HG03439 (cell line): ENCODE results near the gene SETD7.

ENCODE experiments used
- ATAC-seq: cut with Tn5 transposase; IDR thresholded peaks from one replicate; pipeline ENCODE4 v1.9.1; 2021; ENCODE audit warnings: mild to moderate bottlenecking, moderate library complexity; ENCODE audit not compliant: unreplicated experiment

SETD7 gene

GRCh38 chr4:139514382-139515059, 41.5 kb downstream of the SETD7 start:
- no peak for ATAC-seq

GRCh38 chr4:139511320-139511719, 44.7 kb downstream of the SETD7 start:
- no peak for ATAC-seq

- ATAC-seq = no peak
Measured at GRCh38 chr4:139509727-139510410, 46.1 kb downstream of the SETD7 start.

- ATAC-seq = no peak
Measured at GRCh38 chr4:139508581-139509237, 47.3 kb downstream of the SETD7 start.

GRCh38 chr4:139506774-139507173, 49.2 kb downstream of the SETD7 start:
- ATAC-seq = no peak

GRCh38 chr4:139503622-139504166, 52.3 kb downstream of the SETD7 start:
- ATAC-seq = no peak

GRCh38 chr4:139501927-139502899, 53.8 kb downstream of the SETD7 start:
- ATAC-seq = no peak

- no peak for ATAC-seq
Measured at GRCh38 chr4:139501527-139501926, 54.5 kb downstream of the SETD7 start.

- ATAC-seq = no peak
Measured at GRCh38 chr4:139501117-139501516, 54.9 kb downstream of the SETD7 start.

GRCh38 chr4:139499186-139499585, 56.8 kb downstream of the SETD7 start:
- ATAC-seq = no peak

GRCh38 chr4:139493176-139493575, 62.8 kb downstream of the SETD7 start:
- ATAC-seq = no peak

- ATAC-seq = no peak
Measured at GRCh38 chr4:139492429-139492828, 63.6 kb downstream of the SETD7 start.

GRCh38 chr4:139489638-139490037, 66.4 kb downstream of the SETD7 start:
- ATAC-seq = no peak

- ATAC-seq = no peak
Measured at GRCh38 chr4:139488442-139488841, 67.6 kb downstream of the SETD7 start.

- ATAC-seq = no peak
Measured at GRCh38 chr4:139484783-139485311, 71.2 kb downstream of the SETD7 start.

- no peak for ATAC-seq
Measured at GRCh38 chr4:139483000-139483399, 73.0 kb downstream of the SETD7 start.

- ATAC-seq = no peak
Measured at GRCh38 chr4:139481465-139481864, 74.6 kb downstream of the SETD7 start.

- no peak for ATAC-seq
Measured at GRCh38 chr4:139476363-139476762, 79.7 kb downstream of the SETD7 start.

GRCh38 chr4:139472852-139473251, 83.2 kb downstream of the SETD7 start:
- no peak for ATAC-seq

GRCh38 chr4:139470997-139471665, 84.9 kb downstream of the SETD7 start:
- no peak for ATAC-seq
